Cerebellar cortex (tissue), 1 donor: ENCODE results near the gene WARS2.
"Not testable (repeated sequence)": the region's sequence is repeated elsewhere in the genome, so short reads cannot be mapped to it uniquely, and the experiment has no call there.

Experiments used
- DNase-seq: peaks from one replicate; pipeline ENCODE4 v3.0.0-alpha.2; 2015; ENCODE audit warnings: low spot score

WARS2 gene

DNA sequence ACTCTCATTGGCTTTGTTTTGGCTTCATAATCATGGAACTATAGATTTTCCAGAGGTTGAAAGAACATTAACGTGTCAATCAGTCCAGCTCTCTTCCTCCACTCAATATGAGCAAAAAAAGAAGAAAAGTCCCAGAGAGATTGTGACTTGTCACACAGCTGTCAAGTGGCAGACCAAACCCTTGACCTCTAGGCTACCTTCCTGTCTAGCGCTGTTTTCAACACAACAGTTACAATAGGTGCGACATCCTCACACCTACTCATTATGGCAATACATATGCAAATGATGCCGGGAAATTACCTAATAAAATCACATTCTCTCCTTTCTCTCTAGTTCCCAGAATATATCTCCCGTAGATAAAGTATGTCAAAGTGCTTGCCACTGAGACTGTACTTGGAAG, 1.1 kb downstream of the WARS2 start:
- no peak for DNase-seq

- DNase-seq = no peak
Observed at GRCh38 chr1:119136401-119136800, 4.1 kb downstream of the WARS2 start.

GRCh38 chr1:119133987-119134386, 6.5 kb downstream of the WARS2 start:
- no peak for DNase-seq

DNA sequence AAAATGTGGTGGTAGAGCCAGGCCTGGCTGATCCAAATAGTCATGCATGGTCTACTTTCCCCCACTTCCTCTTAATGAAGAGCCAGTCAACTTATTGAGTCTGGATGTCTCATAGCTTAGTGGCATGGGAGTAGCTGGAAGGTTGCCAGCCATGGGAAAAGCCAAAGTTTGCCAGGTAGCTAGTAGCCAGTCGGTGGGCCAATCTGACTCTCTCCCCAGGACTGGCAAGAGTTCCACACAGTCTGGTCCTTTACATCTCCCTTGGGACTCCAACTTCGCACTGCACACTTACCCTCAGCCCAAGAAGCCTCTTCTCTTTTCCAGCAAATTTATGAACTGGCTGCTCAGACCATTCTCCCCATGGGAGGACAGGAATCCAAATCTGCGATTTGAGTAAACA, 8.3 kb downstream of the WARS2 start:
- no peak for DNase-seq

DNA sequence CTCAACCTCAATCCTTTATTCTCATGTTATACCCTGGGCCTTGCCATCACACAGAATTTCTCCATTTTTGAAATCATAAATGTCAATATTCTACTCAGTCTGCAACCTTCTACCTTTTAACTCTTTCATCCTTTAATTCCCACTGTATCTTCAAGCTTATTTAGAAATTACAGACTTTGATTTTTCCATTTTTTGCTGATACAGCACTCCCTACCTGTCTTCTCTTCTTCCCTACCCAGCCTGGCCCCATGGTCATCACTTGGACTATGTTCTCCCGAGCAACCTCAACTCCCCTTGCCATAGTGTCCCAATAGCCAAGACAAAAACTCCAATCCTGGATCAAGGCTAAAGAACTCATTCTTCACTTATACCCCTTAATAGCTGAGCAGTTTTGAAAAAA, 14.6 kb downstream of the WARS2 start:
- DNase-seq = no peak

DNA sequence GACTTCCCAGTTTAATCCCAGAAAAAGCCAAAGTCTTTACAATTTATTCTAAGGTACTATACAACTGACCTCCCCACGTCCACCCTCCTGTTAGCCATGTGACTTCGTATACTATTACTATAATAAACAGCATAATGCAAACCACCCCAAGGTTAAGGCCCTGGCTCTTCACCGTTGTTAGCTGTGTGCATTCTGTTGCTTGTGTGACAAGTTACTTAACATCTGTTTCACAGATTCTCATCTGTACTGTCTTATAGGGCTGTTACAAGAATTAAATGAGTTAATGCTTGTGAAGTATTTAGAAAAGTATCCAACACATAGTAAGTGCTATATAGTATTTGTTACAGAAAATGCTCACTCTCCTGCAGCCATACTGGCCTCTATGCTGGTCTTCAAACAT, 15.7 kb downstream of the WARS2 start:
- no peak for DNase-seq

- DNase-seq = not testable (repeated sequence)
Observed at GRCh38 chr1:119121872-119122271, 18.6 kb downstream of the WARS2 start.

GRCh38 chr1:119116725-119117124, 23.7 kb downstream of the WARS2 start:
- DNase-seq = no peak

- DNase-seq = no peak
Observed at GRCh38 chr1:119115736-119116135, 24.7 kb downstream of the WARS2 start.

DNA sequence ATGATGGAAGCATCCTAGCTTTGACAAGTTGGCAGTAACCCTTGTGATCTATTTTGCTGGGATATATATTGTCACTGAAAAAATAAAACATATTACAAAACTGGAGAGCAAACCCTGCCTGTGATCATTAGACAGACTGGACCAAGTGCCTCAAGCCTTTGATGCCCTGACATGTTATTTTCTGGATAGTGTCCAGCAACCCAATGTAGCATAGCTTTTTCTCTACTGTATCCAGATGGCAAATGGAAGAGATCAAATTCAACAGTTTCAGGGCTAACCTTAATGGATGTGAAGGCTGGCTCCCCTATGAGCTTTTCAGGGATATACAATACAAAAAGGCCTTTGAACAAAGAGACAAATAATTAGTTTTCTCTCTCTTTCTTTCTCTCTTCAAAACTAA, 25.1 kb downstream of the WARS2 start:
- peak; percentile 71 for DNase-seq

GRCh38 chr1:119114786-119115185, 25.7 kb downstream of the WARS2 start:
- peak; percentile 15 for DNase-seq

DNA sequence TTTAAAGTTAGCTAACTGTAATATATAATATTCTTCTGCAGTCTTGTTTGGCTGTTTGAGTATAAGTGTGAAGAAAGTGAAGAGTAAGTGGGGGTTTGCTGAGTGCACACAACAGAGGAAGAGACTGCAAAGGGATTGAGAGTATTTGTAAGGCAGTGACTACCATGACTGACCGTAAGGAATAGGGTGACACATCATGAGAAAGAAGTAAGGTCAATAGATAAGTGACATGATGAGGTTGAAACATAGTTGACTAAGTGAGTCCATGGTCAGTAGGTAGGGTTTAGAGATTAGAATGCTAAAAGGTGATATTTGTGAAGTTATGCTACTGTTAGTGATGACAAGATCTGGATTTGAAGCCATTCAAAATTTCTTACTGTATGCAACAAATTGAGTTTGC, 27.7 kb downstream of the WARS2 start:
- DNase-seq = no peak

DNA sequence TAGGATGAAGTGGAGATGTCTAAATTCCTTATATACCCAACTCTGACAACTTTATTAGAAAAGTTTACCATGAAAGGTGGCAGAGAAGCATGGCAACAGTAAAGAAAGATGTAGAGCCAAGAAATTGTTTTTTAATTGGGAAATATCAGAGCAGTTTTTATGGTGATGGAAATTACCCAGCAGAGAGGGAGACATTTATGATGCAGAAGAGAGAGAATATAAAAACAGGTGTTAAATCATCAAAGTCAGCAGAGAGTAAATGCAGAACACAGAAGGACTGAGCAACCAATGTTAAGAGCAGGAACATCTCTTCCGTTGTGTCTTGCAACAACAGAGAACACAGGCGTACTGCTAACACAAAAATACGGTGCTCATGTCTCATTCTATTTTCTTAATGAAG, 28.2 kb downstream of the WARS2 start:
- no peak for DNase-seq

- DNase-seq = no peak
Observed at GRCh38 chr1:119108988-119109387, 31.5 kb downstream of the WARS2 start.

- no peak for DNase-seq
Observed at GRCh38 chr1:119103764-119104163, 36.7 kb downstream of the WARS2 start.

- DNase-seq = no peak
Observed at GRCh38 chr1:119102051-119102450, 38.4 kb downstream of the WARS2 start.

- no peak for DNase-seq
Observed at GRCh38 chr1:119101563-119101962, 38.9 kb downstream of the WARS2 start.

GRCh38 chr1:119099775-119100174, 40.7 kb downstream of the WARS2 start:
- DNase-seq = no peak

DNA sequence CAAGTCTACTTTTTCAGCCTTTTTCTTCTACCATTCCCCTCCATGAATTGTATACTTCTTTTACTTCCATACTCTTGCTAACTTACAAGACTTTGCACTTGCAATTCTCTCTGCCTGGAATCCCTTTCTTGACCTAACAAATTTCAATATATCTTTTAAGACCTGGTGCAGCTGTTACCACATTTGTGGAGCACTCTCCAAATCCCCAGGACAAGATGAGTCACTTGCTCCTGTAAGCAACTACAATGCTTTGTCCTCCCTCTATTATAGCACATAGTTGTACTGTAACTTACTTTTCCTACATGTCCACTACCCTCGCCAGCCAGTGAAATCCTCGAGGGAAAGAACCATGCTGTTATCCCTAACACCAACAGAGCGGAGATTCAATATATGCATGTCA, 43.1 kb downstream of the WARS2 start:
- no peak for DNase-seq

DNA sequence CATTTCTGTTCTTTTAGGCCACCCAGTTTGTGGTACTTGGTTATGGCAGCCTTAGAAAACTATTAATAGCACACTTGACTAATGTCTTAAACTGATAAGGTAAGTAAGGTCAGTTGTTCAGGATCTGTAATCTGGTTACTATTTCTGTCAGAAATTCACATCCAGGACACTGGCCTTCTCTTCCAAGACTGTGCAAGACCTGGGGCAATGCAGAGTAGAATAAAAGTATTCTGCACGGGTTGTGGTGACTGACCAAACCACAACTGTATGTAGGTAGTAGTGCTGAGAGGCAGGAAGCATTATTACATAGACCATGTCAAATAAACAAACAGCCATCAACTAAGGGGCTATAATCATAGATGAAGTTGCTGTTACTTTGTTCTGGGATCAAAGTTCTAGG, 46.7 kb downstream of the WARS2 start:
- DNase-seq = no peak

GRCh38 chr1:119091618-119092017, 48.8 kb downstream of the WARS2 start:
- DNase-seq = no peak

GRCh38 chr1:119090250-119090649, 50.2 kb downstream of the WARS2 start:
- DNase-seq = no peak

DNA sequence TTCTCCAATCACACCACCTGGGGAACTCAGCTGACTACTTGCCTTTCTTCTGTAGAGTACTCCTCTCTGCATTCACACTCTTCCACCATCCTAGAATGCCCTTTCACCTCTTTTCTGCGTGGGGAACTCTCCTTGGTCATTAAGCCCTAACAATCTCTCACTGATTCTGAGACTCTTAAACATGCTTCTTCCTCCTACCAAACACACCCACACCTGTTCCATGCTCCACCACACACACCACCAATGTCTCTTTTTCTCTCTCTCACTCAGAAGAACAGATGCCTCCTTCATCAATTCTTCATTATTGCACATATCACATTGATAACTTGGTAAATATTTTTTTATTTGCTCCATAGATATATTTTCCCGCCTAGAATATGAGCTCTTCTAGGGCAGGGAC, 53.6 kb downstream of the WARS2 start:
- no peak for DNase-seq

- no peak for DNase-seq
Observed at GRCh38 chr1:119084798-119085197, 55.7 kb downstream of the WARS2 start.

DNA sequence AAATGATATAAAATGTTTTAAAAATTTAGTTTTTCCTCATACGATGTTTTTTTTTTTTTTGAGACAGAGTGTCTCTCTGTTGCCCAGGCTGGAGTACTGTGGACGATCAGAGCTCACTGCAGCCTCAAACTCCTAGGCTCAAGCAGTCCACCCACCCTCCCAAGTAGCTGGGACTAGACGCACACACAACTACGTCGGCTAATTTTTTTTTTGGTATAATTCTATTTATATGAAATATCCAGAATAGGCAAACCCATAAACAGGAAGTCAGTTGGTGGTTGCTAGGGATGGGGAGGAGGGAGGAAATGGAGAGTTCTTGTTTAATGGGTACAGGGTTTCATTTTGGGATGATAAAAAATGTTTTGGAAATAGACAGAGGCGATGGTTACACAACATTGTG, 56.5 kb downstream of the WARS2 start:
- DNase-seq = no peak
